NCI-H146 treated with DMSO at 0.1 percent for 48 hours (cell line): ENCODE results near the gene ARID3A.
"Not testable (repeated sequence)": the region's sequence is repeated elsewhere in the genome, so short reads cannot be mapped to it uniquely, and the experiment has no call there.

ENCODE experiments used
- DNase-seq: peaks from one replicate; lab custom pipeline; 2025; ENCODE audit not compliant: unreplicated experiment; lab: John Stamatoyannopoulos, UW

The ARID3A gene

GRCh38 chr19:1014161-1015060 is 88.6 kb downstream of the ARID3A start:
- DNase-seq = no peak

GRCh38 chr19:1015061-1015781 is 89.4 kb downstream of the ARID3A start:
- no peak for DNase-seq

GRCh38 chr19:1015782-1016646 is 90.2 kb downstream of the ARID3A start:
- no peak for DNase-seq

- DNase-seq = no peak
Observed at GRCh38 chr19:1016647-1017114, 90.8 kb downstream of the ARID3A start.

GRCh38 chr19:1017115-1017905 is 91.5 kb downstream of the ARID3A start:
- no peak for DNase-seq

GRCh38 chr19:1017906-1018305 is 92.1 kb downstream of the ARID3A start:
- no peak for DNase-seq

- no peak for DNase-seq
Observed at GRCh38 chr19:1018393-1018792, 92.6 kb downstream of the ARID3A start.

GRCh38 chr19:1018932-1019615 is 93.2 kb downstream of the ARID3A start:
- DNase-seq = no peak

- DNase-seq = no peak
Observed at GRCh38 chr19:1019616-1019961, 93.8 kb downstream of the ARID3A start.

GRCh38 chr19:1019980-1020867 is 94.4 kb downstream of the ARID3A start:
- no peak for DNase-seq

GRCh38 chr19:1020868-1021425 is 95.1 kb downstream of the ARID3A start, which contains the start of gene TMEM259:
Gene TMEM259 (minus strand): TSS chr19:1021123. CDS start chr19:1020996, 127 bp downstream.
- peak; percentile 81 for DNase-seq

GRCh38 chr19:1023883-1024188 is 98.0 kb downstream of the ARID3A start:
- not testable (repeated sequence) for DNase-seq

- not testable (repeated sequence) for DNase-seq
Observed at GRCh38 chr19:1025080-1025479, 99.2 kb downstream of the ARID3A start.
